DND-41 (cell line): ENCODE measurements around the gene TXNL4B.

Source experiments
- ATAC-seq: fragments of 200-7000 bp; cut with Tn5 transposase; 3 replicates; pipeline ENCODE4 v1.9.1; 2021; ENCODE audit warnings: low read depth; ENCODE audit not compliant: insufficient read depth
- DNase-seq: peaks from one replicate; pipeline ENCODE4 v3.0.0-alpha.2; 2020
- H2AFZ ChIP-seq: 2 replicates; pipeline ENCODE4 v1.6.0; 2012; ENCODE audit warnings: low read depth, low read length
- H3K27ac ChIP-seq: 2 replicates; pipeline ENCODE4 v1.5.1; 2012; ENCODE audit warnings: low read length, inconsistent platforms
- H3K27me3 ChIP-seq: fragments of 200-600 bp; sonication (generic); 2 replicates; pipeline ENCODE4 v1.6.0; 2012; ENCODE audit warnings: low read length, mild to moderate bottlenecking, inconsistent platforms; ENCODE audit not compliant: insufficient read depth, poor library complexity
- H3K36me3 ChIP-seq: 2 replicates; pipeline ENCODE4 v1.5.1; 2012; ENCODE audit warnings: low read length, inconsistent platforms; ENCODE audit not compliant: insufficient read depth
- H3K4me1 ChIP-seq: 2 replicates; pipeline ENCODE4 v1.5.1; 2012; ENCODE audit warnings: mild to moderate bottlenecking, low read length; ENCODE audit not compliant: insufficient read depth
- H3K4me2 ChIP-seq: 2 replicates; pipeline ENCODE4 v1.6.0; 2012; ENCODE audit warnings: mild to moderate bottlenecking, moderate library complexity, low read length, inconsistent platforms; ENCODE audit not compliant: insufficient read depth
- H3K4me3 ChIP-seq, 2 experiments: fragments of 200-600 bp in 1 of 2; shearing (Covaris generic) in 1 of 2; 2 replicates each; pipeline ENCODE4 v1.5.1; 2012 to 2016; ENCODE audit warnings: inconsistent platforms in 2 of 2, low read length in 2 of 2, mild to moderate bottlenecking in 2 of 2, low read depth in 1 of 2, moderate library complexity in 1 of 2
- H3K79me2 ChIP-seq: 2 replicates; pipeline ENCODE4 v1.6.0; 2012; ENCODE audit warnings: low read length, inconsistent platforms; ENCODE audit not compliant: insufficient read depth
- H3K9ac ChIP-seq: 2 replicates; pipeline ENCODE4 v1.6.0; 2012; ENCODE audit warnings: low read depth, mild to moderate bottlenecking, inconsistent platforms, low read length, moderate library complexity
- H3K9me3 ChIP-seq: 2 replicates; pipeline ENCODE4 v1.5.1; 2012; ENCODE audit warnings: low read length, moderate library complexity, mild to moderate bottlenecking, inconsistent platforms; ENCODE audit not compliant: insufficient read depth, severe bottlenecking
- H4K20me1 ChIP-seq: 2 replicates; pipeline ENCODE4 v1.6.0; 2012; ENCODE audit warnings: low read length; ENCODE audit not compliant: insufficient read depth
- EZH2 ChIP-seq: IDR thresholded peaks from 3 replicates; pipeline ENCODE4 v1.6.1; 2012; ENCODE audit warnings: borderline replicate concordance, low read depth, mild to moderate bottlenecking, moderate library complexity, low read length, inconsistent platforms; ENCODE audit not compliant: severe bottlenecking
- TF ChIP-seq, protein P1 (sequence below): IDR thresholded peaks from 2 replicates; pipeline ENCODE4 v1.5.1; 2012; ENCODE audit warnings: borderline replicate concordance, low read length, moderate library complexity, mild to moderate bottlenecking; ENCODE audit not compliant: poor library complexity, severe bottlenecking; ENCODE audit errors: extremely low read depth

TXNL4B gene

DNA sequence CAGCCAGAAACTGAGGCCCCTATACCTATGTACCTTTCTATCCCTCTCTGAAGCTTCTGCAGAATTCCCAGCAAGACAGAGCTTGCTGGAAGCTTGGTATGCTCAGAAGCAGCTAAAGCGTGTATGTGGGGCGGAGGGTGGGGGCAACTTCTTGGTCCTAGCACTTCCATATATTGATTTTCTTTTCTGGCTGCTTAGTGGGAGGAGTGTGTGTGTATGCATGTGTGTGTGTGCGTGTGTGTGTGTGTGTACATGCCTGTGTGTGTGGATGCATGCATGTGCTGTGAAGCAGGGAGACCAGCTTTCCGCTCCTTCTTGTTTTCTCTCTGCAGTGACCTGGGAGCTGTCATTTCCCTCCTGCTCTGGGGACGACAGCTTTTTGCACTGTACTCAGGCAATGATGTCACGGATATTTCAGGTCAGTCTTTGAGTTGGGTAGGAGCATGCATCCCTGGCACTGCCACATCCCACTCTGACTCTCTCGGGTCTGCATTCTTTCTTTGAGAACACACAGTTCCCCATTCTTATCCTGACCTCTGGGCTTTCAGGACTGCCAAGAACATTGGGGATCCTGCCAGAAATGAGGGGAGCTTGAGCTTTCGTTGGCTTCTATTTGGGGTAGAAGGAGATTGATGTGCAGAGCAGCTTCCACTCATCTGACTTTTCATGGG is 19.7 kb downstream of the TXNL4B start:
- no peaks in the 10 kb centered on the region for H3K79me2 ChIP-seq

DNA sequence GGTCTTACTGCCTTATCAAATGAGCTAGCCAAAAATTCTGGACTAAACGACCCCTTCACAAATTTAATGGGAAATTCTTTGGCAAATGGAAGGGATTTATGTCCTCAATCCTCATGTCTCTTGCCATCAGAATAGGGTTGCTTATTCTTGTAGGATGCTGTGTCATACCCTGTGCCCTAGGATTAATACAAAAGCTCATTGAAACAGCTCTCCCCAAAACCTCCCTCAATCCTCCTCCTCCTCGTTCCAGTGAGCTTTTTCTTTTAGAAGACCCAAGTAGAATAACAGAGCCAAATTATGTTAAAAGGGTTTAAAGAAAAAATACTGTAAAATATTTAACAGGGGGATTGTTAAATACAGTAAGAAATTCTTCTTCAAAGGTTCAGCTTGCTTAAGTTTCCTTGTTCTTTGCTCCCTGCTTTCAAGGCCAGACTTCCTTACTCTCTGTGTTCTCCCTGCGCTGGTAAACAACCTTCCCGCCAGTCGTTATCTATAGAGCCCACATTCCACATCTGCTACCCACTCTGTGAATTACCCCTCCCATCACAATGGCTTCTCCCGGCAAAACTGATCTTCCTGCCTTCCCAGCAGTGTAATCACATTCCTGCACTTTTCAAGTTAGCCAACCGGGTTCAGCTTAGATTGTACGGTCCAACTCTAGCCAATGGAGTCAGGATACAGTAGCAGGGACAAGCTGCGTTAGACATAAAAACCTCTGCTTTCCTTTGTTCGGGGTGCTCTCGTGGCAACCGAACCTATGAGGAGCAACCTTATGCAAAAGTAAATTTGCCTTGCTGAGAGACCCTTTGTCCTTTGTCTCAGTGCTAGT is 20.7 kb downstream of the TXNL4B start:
- H3K9ac ChIP-seq: no peak overlapping the region
- no peak overlapping the region for H3K27ac ChIP-seq
- no peak overlapping the region for H3K4me3 ChIP-seq
- no peak for DNase-seq
- no peaks in the 10 kb centered on the region for H3K79me2 ChIP-seq
- H3K4me2 ChIP-seq: no peak overlapping the region
- no peaks in the 10 kb centered on the region for H3K36me3 ChIP-seq
- TF ChIP-seq, protein P1, sequence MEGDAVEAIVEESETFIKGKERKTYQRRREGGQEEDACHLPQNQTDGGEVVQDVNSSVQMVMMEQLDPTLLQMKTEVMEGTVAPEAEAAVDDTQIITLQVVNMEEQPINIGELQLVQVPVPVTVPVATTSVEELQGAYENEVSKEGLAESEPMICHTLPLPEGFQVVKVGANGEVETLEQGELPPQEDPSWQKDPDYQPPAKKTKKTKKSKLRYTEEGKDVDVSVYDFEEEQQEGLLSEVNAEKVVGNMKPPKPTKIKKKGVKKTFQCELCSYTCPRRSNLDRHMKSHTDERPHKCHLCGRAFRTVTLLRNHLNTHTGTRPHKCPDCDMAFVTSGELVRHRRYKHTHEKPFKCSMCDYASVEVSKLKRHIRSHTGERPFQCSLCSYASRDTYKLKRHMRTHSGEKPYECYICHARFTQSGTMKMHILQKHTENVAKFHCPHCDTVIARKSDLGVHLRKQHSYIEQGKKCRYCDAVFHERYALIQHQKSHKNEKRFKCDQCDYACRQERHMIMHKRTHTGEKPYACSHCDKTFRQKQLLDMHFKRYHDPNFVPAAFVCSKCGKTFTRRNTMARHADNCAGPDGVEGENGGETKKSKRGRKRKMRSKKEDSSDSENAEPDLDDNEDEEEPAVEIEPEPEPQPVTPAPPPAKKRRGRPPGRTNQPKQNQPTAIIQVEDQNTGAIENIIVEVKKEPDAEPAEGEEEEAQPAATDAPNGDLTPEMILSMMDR: no peak
- no peak for TF ChIP-seq EZH2
- no peak for ATAC-seq
- no peaks in the 10 kb centered on the region for H3K27me3 ChIP-seq
- H2AFZ ChIP-seq: no peak overlapping the region
- H3K9me3 ChIP-seq: no peaks in the 10 kb centered on the region
- no peaks in the 10 kb centered on the region; the same call in 1 of the 2 replicates for H4K20me1 ChIP-seq
- no peaks in the 10 kb centered on the region for H3K4me1 ChIP-seq

More for the DNA sequence above, 19.7 kb downstream of the TXNL4B start:
- H3K27ac ChIP-seq: no peak overlapping the region
- no peaks in the 10 kb centered on the region for H3K27me3 ChIP-seq
- H4K20me1 ChIP-seq: no peaks in the 10 kb centered on the region; the same call in 1 of the 2 replicates
- H3K9ac ChIP-seq: no peak overlapping the region
- no peak overlapping the region for H3K4me2 ChIP-seq
- H3K4me3 ChIP-seq: no peak overlapping the region
- no peaks in the 10 kb centered on the region for H3K36me3 ChIP-seq
- no peak for DNase-seq
- no peak for TF ChIP-seq EZH2
- TF ChIP-seq, protein P1: no peak
- no peak for ATAC-seq
- H3K4me1 ChIP-seq: no peaks in the 10 kb centered on the region
- H2AFZ ChIP-seq: no peak overlapping the region
- H3K9me3 ChIP-seq: no peaks in the 10 kb centered on the region

DNA sequence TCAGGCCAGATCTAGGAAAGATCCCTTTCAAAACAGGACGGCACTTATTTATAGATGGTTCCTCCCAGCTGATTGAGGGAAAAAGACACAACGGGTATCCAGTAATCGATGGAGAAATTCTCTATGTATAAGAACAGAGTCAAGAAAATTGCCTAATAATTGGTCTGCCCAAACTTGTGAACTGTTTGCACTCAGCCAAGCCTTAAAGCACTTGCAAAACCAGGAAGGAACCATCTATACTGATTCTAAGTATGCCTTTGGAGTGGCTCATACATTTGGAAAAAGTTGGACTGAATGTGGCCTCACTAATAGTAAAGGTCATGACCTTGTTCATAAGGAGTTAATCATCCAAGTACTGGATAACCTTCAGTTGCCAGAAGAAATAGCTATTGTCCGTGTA is 24.5 kb downstream of the TXNL4B start:
- no peaks in the 10 kb centered on the region for H3K9me3 ChIP-seq
- ATAC-seq: no peak
- TF ChIP-seq, protein P1: no peak
- TF ChIP-seq EZH2: no peak

More for the DNA sequence above, 24.5 kb downstream of the TXNL4B start:
- Histone ChIP-seq H4K20me1 (no peaks in the 10 kb centered on the region; the same call in 1 of the 2 replicates), H2AFZ (no peak overlapping the region), H3K27me3 (no peaks in the 10 kb centered on the region), H3K4me3 (no peak overlapping the region), H3K79me2 (no peaks in the 10 kb centered on the region), H3K36me3 (no peaks in the 10 kb centered on the region), H3K9ac (no peak overlapping the region), H3K4me1 (no peaks in the 10 kb centered on the region), H3K4me2 (no peak overlapping the region), H3K27ac (no peak overlapping the region)
- no peak for DNase-seq
